GM12874 (cell line): Measurements from ENCODE around the gene SNTB2.

Experiments
- CTCF ChIP-seq: IDR thresholded peaks from 2 replicates; pipeline ENCODE4 v1.5.1; 2011; ENCODE audit warnings: low read depth, mild to moderate bottlenecking, control low read depth, low read length, moderate library complexity; ENCODE audit not compliant: insufficient read depth

SNTB2 gene

DNA sequence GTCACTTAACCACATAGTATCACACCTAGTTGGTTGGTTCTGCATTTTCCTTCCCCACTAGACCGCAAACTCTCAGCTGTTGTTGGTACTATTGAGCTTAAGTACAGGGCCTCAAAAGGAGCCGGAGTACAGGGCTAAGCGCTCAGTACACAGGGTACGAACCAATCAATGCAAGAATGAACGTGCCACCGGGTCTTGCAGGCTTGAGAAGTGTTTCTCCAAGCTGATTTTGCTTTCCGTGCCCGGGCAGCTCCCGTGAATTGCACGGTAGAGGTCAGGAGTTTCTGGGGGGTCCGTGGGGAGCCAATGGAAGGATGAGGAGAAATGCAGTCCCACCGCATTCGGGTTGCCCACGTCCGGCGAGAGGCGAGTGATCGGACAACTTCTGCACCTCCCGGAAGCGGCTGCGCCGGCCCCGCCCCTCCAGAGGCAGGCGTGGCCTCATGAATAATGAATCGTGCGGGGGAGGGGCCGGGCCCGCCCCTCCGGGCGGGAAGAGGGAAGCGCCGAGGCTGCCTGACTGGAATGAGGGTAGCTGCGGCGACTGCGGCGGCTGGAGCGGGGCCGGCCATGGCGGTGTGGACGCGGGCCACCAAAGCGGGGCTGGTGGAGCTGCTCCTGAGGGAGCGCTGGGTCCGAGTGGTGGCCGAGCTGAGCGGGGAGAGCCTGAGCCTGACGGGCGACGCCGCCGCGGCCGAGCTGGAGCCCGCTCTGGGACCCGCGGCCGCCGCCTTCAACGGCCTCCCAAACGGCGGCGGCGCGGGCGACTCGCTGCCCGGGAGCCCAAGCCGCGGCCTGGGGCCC is at the start of gene SNTB2:
SNTB2 (plus strand) TSS at position 523 of the 804 bp plus-strand sequence; CDS start at position 526, 3 bp downstream.
- TF ChIP-seq CTCF, result no peak

- TF ChIP-seq CTCF, result no peak
Observed at GRCh38 chr16:69138608-69139007, 48.4 kb upstream of the SNTB2 start.

DNA sequence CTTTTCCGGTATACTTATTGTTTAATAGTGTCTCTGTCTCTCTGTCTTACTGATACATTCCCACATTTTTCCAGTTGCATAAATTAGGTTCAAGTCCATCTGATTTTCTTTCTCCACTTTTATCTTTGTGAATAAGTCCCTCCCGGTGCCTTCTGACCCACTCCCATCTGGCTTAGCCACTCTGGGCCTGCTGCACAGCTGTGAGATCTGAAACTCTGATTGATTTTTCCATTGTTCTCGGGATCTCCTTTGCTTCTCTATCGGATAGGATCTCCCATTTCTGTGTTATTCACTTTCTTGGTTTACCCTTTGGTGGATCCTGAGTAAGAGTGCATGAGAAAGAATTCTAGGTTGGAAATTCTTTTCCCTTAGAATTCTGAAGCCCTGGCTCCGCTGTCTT is 46.0 kb upstream of the SNTB2 start:
- TF ChIP-seq CTCF, result no peak

GRCh38 chr16:69141936-69142335 is 45.0 kb upstream of the SNTB2 start:
- no peak for TF ChIP-seq CTCF

GRCh38 chr16:69143116-69143515 is 43.8 kb upstream of the SNTB2 start:
- TF ChIP-seq CTCF, result peak; percentile 13; the same call in 1 of the 2 replicates

DNA sequence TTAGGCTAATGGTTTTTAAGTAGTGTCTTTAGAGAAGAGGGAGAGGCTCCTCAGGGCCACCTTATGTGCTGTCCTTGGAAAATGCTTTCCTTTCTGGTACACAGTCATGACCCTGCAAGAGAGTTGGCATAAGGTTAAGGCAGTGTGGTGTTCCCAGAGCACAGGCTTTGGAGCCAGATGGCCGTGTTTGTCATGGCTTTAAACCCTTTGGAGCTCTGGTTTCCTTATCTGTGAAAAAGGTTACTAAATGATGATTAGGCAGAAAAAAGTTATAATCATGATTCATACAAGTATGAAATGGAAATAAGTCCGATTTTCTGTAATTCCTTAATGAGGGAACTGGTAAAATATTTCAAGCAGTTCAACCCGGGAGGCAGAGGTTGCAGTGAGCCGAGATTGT is 41.3 kb upstream of the SNTB2 start:
- no peak for TF ChIP-seq CTCF

DNA sequence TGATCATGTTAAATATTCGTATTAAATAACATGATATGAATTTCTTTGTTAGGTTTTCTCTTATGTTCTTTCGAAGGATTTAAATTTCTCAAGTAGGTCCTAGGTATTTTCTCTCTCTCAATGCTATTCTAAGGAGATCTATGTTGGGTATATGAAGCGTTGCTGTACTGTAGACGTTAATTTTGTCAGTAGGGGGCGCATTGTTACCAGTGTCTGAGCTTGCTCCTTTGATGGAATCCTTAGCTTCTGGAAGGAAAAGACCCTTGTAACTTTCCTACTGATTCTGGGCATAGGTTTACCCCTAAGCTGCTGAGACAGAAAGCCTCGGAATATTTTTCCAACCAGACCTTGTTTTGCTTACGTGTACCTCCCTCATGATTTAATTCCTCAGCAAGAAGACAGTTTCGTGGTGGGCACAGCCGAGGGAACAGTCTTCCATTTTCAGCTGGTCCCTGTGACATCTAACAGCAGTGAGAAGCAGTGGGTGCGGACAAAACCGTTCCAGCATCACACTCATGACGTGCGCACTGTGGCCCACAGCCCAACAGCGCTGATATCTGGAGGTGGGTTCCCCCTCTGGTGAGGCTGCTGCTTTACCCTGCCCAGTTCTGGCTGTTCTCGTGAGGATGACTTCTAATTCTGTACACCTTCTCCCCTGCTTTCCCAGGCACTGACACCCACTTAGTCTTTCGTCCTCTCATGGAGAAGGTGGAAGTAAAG is 36.7 kb upstream of the SNTB2 start:
- TF ChIP-seq CTCF, result peak; percentile 65
